ENCODE data around the gene CEP120. TPM values are rescaled to one million over a fixed set of nuclear protein-coding genes. Genes with fewer than 3 reads are reported as not detected.
"Not testable (repeated sequence)": the region's sequence is repeated elsewhere in the genome, so short reads cannot be mapped to it uniquely, and the experiment has no call there.

CEP120 gene
- total RNA-seq, 3 donors from 2014 or later, result 18.0 to 20.6 (median 18.1) TPM

GRCh38 chr5:123449424-123449974 lies 26.3 kb upstream of the CEP120 start:
- H3K4me3 Mint-ChIP-seq, result no peak overlapping the region
- H3K4me1 Mint-ChIP-seq (ENCODE audit: low read depth), result peaks cover 22% of the 10 kb centered on the region
- H3K9me3 Mint-ChIP-seq, result no peaks in the 10 kb centered on the region
- DNase-seq (no peak), ATAC-seq (no peak)
- H3K36me3 Mint-ChIP-seq (ENCODE audit: insufficient read depth), result peaks cover 1% of the 10 kb centered on the region
- H3K27me3 Mint-ChIP-seq (ENCODE audit: low read depth), result peaks cover 7% of the 10 kb centered on the region

- Mint-ChIP-seq H3K4me3 (no peak overlapping the region), H3K36me3 (ENCODE audit: insufficient read depth) (peaks cover 1% of the 10 kb centered on the region), H3K27me3 (ENCODE audit: low read depth) (peaks cover 7% of the 10 kb centered on the region), H3K9me3 (no peaks in the 10 kb centered on the region), H3K4me1 (ENCODE audit: low read depth) (peaks cover 22% of the 10 kb centered on the region)
- no peak for ATAC-seq
- DNase-seq, result no peak
These were observed 25.5 kb upstream of the CEP120 start for GRCh38 chr5:123448743-123449142.

- Mint-ChIP-seq H3K27me3 (ENCODE audit: low read depth) (peaks cover 7% of the 10 kb centered on the region), H3K4me3 (no peak overlapping the region), H3K9me3 (no peaks in the 10 kb centered on the region), H3K36me3 (ENCODE audit: insufficient read depth) (peaks cover 1% of the 10 kb centered on the region), H3K4me1 (ENCODE audit: low read depth) (peaks cover 22% of the 10 kb centered on the region)
- no peak for DNase-seq
- peak; percentile 94 to 95 for ATAC-seq
These were observed 24.9 kb upstream of the CEP120 start for GRCh38 chr5:123448017-123448617.

GRCh38 chr5:123444016-123444415 lies 20.8 kb upstream of the CEP120 start:
- no peaks in the 10 kb centered on the region for H3K9me3 Mint-ChIP-seq
- H3K4me3 Mint-ChIP-seq, result no peak overlapping the region
- ATAC-seq (no peak), DNase-seq (no peak)
- H3K4me1 Mint-ChIP-seq (ENCODE audit: low read depth), result peaks cover 21% of the 10 kb centered on the region
- H3K27me3 Mint-ChIP-seq (ENCODE audit: low read depth), result peaks cover 7% of the 10 kb centered on the region
- H3K36me3 Mint-ChIP-seq (ENCODE audit: insufficient read depth), result peaks cover 1% of the 10 kb centered on the region

GRCh38 chr5:123441408-123441807 lies 18.2 kb upstream of the CEP120 start:
- Mint-ChIP-seq H3K4me3 (no peak overlapping the region), H3K9me3 (no peaks in the 10 kb centered on the region), H3K4me1 (ENCODE audit: low read depth) (peaks cover 12% of the 10 kb centered on the region), H3K36me3 (ENCODE audit: insufficient read depth) (peaks cover 1% of the 10 kb centered on the region), H3K27me3 (ENCODE audit: low read depth) (peaks cover 7% of the 10 kb centered on the region)
- ATAC-seq (peak; percentile 77 to 82), DNase-seq (no peak)

GRCh38 chr5:123440456-123441181 lies 17.4 kb upstream of the CEP120 start:
- ATAC-seq, result no peak
- peaks cover 9% of the 10 kb centered on the region for H3K4me1 Mint-ChIP-seq (ENCODE audit: low read depth)
- no peaks in the 10 kb centered on the region for H3K9me3 Mint-ChIP-seq
- H3K36me3 Mint-ChIP-seq (ENCODE audit: insufficient read depth), result no peaks in the 10 kb centered on the region
- H3K4me3 Mint-ChIP-seq, result no peak overlapping the region
- no peaks in the 10 kb centered on the region for H3K27me3 Mint-ChIP-seq (ENCODE audit: low read depth)
- DNase-seq, result no peak

GRCh38 chr5:123439709-123440108 lies 16.5 kb upstream of the CEP120 start:
- no peaks in the 10 kb centered on the region for H3K9me3 Mint-ChIP-seq
- H3K36me3 Mint-ChIP-seq (ENCODE audit: insufficient read depth), result no peaks in the 10 kb centered on the region
- no peaks in the 10 kb centered on the region for H3K27me3 Mint-ChIP-seq (ENCODE audit: low read depth)
- ATAC-seq (no peak), DNase-seq (no peak)
- H3K4me3 Mint-ChIP-seq, result no peak overlapping the region
- H3K4me1 Mint-ChIP-seq (ENCODE audit: low read depth), result peaks cover 9% of the 10 kb centered on the region

- no peaks in the 10 kb centered on the region for H3K27me3 Mint-ChIP-seq (ENCODE audit: low read depth)
- peaks cover 9% of the 10 kb centered on the region for H3K4me1 Mint-ChIP-seq (ENCODE audit: low read depth)
- DNase-seq, result no peak
- peak; percentile 64 to 70 for ATAC-seq
- H3K9me3 Mint-ChIP-seq, result no peaks in the 10 kb centered on the region
- no peaks in the 10 kb centered on the region for H3K36me3 Mint-ChIP-seq (ENCODE audit: insufficient read depth)
- H3K4me3 Mint-ChIP-seq, result no peak overlapping the region
These were observed 15.7 kb upstream of the CEP120 start for GRCh38 chr5:123438902-123439301.

GRCh38 chr5:123438244-123438643 lies 15.0 kb upstream of the CEP120 start:
- no peak for DNase-seq
- Mint-ChIP-seq H3K4me3 (no peak overlapping the region), H3K4me1 (ENCODE audit: low read depth) (peaks cover 9% of the 10 kb centered on the region), H3K9me3 (no peaks in the 10 kb centered on the region), H3K27me3 (ENCODE audit: low read depth) (no peaks in the 10 kb centered on the region), H3K36me3 (ENCODE audit: insufficient read depth) (no peaks in the 10 kb centered on the region)
- peak; percentile 42 to 50 for ATAC-seq

GRCh38 chr5:123436201-123436600 lies 13.0 kb upstream of the CEP120 start:
- no peaks in the 10 kb centered on the region for H3K27me3 Mint-ChIP-seq (ENCODE audit: low read depth)
- H3K9me3 Mint-ChIP-seq, result no peaks in the 10 kb centered on the region
- H3K4me1 Mint-ChIP-seq (ENCODE audit: low read depth), result peaks cover 7% of the 10 kb centered on the region
- no peak for ATAC-seq
- H3K36me3 Mint-ChIP-seq (ENCODE audit: insufficient read depth), result no peaks in the 10 kb centered on the region
- no peak overlapping the region for H3K4me3 Mint-ChIP-seq
- DNase-seq, result no peak

GRCh38 chr5:123434796-123435195 lies 11.6 kb upstream of the CEP120 start:
- no peaks in the 10 kb centered on the region for H3K9me3 Mint-ChIP-seq
- H3K36me3 Mint-ChIP-seq (ENCODE audit: insufficient read depth), result no peaks in the 10 kb centered on the region
- H3K4me1 Mint-ChIP-seq (ENCODE audit: low read depth), result peaks cover 7% of the 10 kb centered on the region
- no peaks in the 10 kb centered on the region for H3K27me3 Mint-ChIP-seq (ENCODE audit: low read depth)
- DNase-seq (no peak), ATAC-seq (no peak)
- H3K4me3 Mint-ChIP-seq, result no peak overlapping the region

GRCh38 chr5:123433596-123433995 lies 10.4 kb upstream of the CEP120 start:
- DNase-seq (no peak), ATAC-seq (no peak)
- H3K27me3 Mint-ChIP-seq (ENCODE audit: low read depth), result peaks cover 2% of the 10 kb centered on the region
- no peak overlapping the region for H3K4me3 Mint-ChIP-seq
- peaks cover 3% of the 10 kb centered on the region for H3K4me1 Mint-ChIP-seq (ENCODE audit: low read depth)
- no peaks in the 10 kb centered on the region for H3K36me3 Mint-ChIP-seq (ENCODE audit: insufficient read depth)
- H3K9me3 Mint-ChIP-seq, result no peaks in the 10 kb centered on the region

GRCh38 chr5:123430441-123430840 lies 7.2 kb upstream of the CEP120 start:
- ATAC-seq; DNase-seq; H3K27me3 Mint-ChIP-seq (ENCODE audit: low read depth); H3K4me3 Mint-ChIP-seq; H3K36me3 Mint-ChIP-seq (ENCODE audit: insufficient read depth); H3K9me3 Mint-ChIP-seq; H3K4me1 Mint-ChIP-seq (ENCODE audit: low read depth): not testable (repeated sequence)

- peaks cover 3% of the 10 kb centered on the region for H3K9me3 Mint-ChIP-seq
- ATAC-seq (peak in 1 of 2 donors; percentile 48), DNase-seq (no peak)
- peaks cover 2% of the 10 kb centered on the region for H3K27me3 Mint-ChIP-seq (ENCODE audit: low read depth)
- peaks cover 2% of the 10 kb centered on the region for H3K4me1 Mint-ChIP-seq (ENCODE audit: low read depth)
- H3K4me3 Mint-ChIP-seq, result no peak overlapping the region
- peaks cover 2% of the 10 kb centered on the region for H3K36me3 Mint-ChIP-seq (ENCODE audit: insufficient read depth)
These were observed 6.8 kb upstream of the CEP120 start for GRCh38 chr5:123429993-123430392.

Data from activated T-cell treated with anti-CD3 and anti-CD28 coated beads, Interleukin-2, amount 50 U/mL, for 4 hours (primary cell).